Mammary epithelial cell (primary cell): ENCODE measurements around the gene ZNF584.

ENCODE experiments used
- EZH2 ChIP-seq: IDR thresholded peaks from 2 replicates; pipeline ENCODE4 v1.6.1; 2012; ENCODE audit warnings: low read length, inconsistent platforms, borderline replicate concordance
- TF ChIP-seq, protein P1 (sequence below), 2 donors: IDR thresholded peaks in 1 of 2; conservative IDR thresholded peaks in 1 of 2; 2 replicates each; pipeline ENCODE4 v1.5.1; 2011 to 2012; ENCODE audit warnings: inconsistent platforms in 2 of 2, low read length in 2 of 2, mild to moderate bottlenecking in 2 of 2, control low read depth in 1 of 2, low read depth in 1 of 2; ENCODE audit not compliant: insufficient read depth in 1 of 2; ENCODE audit errors: extremely low read depth in 1 of 2

DNA sequence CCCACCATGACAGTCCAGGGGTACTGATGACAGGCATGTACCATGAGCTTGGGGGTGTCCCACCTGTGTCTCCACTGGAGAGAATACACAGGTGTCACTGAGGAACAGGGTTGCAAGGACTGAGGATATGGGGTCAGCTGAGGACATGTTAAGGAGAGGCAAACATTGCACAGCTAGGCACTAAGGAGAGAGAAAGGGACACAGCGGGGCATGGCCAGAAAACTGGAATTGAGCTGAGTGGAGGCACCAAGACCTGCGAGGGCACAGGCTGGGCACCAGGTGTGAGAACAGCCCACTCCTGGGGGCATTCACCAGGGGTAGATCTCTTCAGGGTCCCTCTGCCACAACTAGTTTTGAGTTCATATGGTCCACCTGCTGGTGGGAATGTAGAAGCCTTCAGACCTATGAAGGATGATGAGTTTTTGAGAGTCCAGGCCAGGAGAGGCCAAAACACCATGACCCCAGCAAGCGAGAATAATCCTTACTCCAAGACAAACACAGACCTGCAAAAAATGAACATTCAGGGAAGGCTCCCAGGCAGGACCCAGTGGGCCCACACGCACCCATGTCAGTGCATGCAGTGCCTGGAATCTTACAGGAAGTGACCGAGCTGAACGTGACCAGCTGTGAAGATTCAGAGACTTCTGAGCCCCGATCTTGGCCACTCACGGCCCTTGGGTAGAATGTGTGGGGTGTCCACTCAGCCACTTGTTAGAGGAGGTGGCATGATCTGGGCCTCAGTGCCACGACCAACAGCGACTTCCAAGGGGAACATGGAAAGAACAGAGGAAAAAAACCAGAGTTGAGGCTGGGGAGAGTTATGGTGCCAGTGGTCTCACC is 1.4 kb upstream of the ZNF584 start:
- TF ChIP-seq EZH2 = no peak
- TF ChIP-seq, protein P1, sequence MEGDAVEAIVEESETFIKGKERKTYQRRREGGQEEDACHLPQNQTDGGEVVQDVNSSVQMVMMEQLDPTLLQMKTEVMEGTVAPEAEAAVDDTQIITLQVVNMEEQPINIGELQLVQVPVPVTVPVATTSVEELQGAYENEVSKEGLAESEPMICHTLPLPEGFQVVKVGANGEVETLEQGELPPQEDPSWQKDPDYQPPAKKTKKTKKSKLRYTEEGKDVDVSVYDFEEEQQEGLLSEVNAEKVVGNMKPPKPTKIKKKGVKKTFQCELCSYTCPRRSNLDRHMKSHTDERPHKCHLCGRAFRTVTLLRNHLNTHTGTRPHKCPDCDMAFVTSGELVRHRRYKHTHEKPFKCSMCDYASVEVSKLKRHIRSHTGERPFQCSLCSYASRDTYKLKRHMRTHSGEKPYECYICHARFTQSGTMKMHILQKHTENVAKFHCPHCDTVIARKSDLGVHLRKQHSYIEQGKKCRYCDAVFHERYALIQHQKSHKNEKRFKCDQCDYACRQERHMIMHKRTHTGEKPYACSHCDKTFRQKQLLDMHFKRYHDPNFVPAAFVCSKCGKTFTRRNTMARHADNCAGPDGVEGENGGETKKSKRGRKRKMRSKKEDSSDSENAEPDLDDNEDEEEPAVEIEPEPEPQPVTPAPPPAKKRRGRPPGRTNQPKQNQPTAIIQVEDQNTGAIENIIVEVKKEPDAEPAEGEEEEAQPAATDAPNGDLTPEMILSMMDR (conservative IDR thresholded peaks at IDR 0.05 in 1 of 2, IDR thresholded peaks at IDR 0.05 in 1 of 2; ENCODE audit: extremely low read depth in 1 of 2, insufficient read depth in 1 of 2, low read depth in 1 of 2, low read length in 2 of 2) = peak; percentile 27 to 41
